Astrocyte of the cerebellum (primary cell): ENCODE results near the gene UBE2E2.

Source experiments
- DNase-seq: peaks from one replicate; pipeline ENCODE4 v3.0.0-alpha.2; 2011; ENCODE audit warnings: low read depth
- H3K4me3 ChIP-seq: 2 replicates; pipeline ENCODE4 v1.5.1; 2011; ENCODE audit warnings: mild to moderate bottlenecking, low read depth, low read length, moderate library complexity
- CTCF ChIP-seq: IDR thresholded peaks from 2 replicates; pipeline ENCODE4 v1.5.1; 2012; ENCODE audit warnings: low read length, low read depth, moderate library complexity, mild to moderate bottlenecking; ENCODE audit errors: missing control alignments
- in situ Hi-C: cut with HindIII; loops from 2 replicates; pipeline ENCODE4 v1.10.0; 2017; ENCODE audit warnings: low sequenced_read_pairs

Gene UBE2E2

GRCh38 chr3:23567917-23568316 lies 364.8 kb downstream of the UBE2E2 start:
- TF ChIP-seq CTCF = no peak
- DNase-seq = peak; percentile 94
- no peak overlapping the region for H3K4me3 ChIP-seq
- in situ Hi-C loops = no loop called here

- no peak for DNase-seq
- no peak for TF ChIP-seq CTCF
- in situ Hi-C loops = no loop called here
Measured at GRCh38 chr3:23573827-23574226, 370.7 kb downstream of the UBE2E2 start.

GRCh38 chr3:23574822-23575315 lies 371.7 kb downstream of the UBE2E2 start:
- in situ Hi-C loops = no loop called here
- no peak overlapping the region for H3K4me3 ChIP-seq
- no peak for TF ChIP-seq CTCF
- DNase-seq = no peak

More at GRCh38 chr3:23573827-23574226, 370.7 kb downstream of the UBE2E2 start:
- H3K4me3 ChIP-seq = no peak overlapping the region

- in situ Hi-C loops = no loop called here
- TF ChIP-seq CTCF = no peak
- DNase-seq = no peak
- no peak overlapping the region for H3K4me3 ChIP-seq
Measured at GRCh38 chr3:23575697-23576096, 372.6 kb downstream of the UBE2E2 start.

GRCh38 chr3:23576379-23576959 lies 373.3 kb downstream of the UBE2E2 start:
- in situ Hi-C loops = no loop called here
- TF ChIP-seq CTCF = no peak
- no peak for DNase-seq
- no peak overlapping the region for H3K4me3 ChIP-seq

- in situ Hi-C loops = no loop called here
- no peak for TF ChIP-seq CTCF
- DNase-seq = no peak
- no peak overlapping the region for H3K4me3 ChIP-seq
Measured at GRCh38 chr3:23580096-23580713, 377.1 kb downstream of the UBE2E2 start.
